Endodermal cell (in vitro differentiated cells): ENCODE measurements around the gene PRSS57. TPM values are rescaled to one million over a fixed set of nuclear protein-coding genes. Genes with fewer than 3 reads are reported as not detected.
"Not testable (repeated sequence)": the region's sequence is repeated elsewhere in the genome, so short reads cannot be mapped to it uniquely, and the experiment has no call there.

Experiments used
- DNase-seq: peaks from one replicate; pipeline ENCODE4 v3.0.0-alpha.2; 2017
- H3K27ac ChIP-seq: 2 replicates; pipeline ENCODE4 v1.5.1; 2013; ENCODE audit warnings: mild to moderate bottlenecking, low read depth, low read length, moderate library complexity
- H3K27me3 ChIP-seq: 2 replicates; pipeline ENCODE4 v1.6.1; 2013; ENCODE audit warnings: mild to moderate bottlenecking, low read length, moderate library complexity; ENCODE audit not compliant: insufficient read depth, control insufficient read depth, poor library complexity, severe bottlenecking
- H3K36me3 ChIP-seq: 2 replicates; pipeline ENCODE4 v1.7.0; 2013; ENCODE audit warnings: mild to moderate bottlenecking, low read length, moderate library complexity; ENCODE audit not compliant: control insufficient read depth, insufficient read depth
- H3K4me1 ChIP-seq: one replicate; pipeline ENCODE4 v1.7.0; 2013; ENCODE audit warnings: low read length; ENCODE audit not compliant: control insufficient read depth, insufficient read depth
- H3K4me3 ChIP-seq: 2 replicates; pipeline ENCODE4 v1.5.1; 2013; ENCODE audit warnings: mild to moderate bottlenecking, low read length, moderate library complexity
- H3K9ac ChIP-seq: 2 replicates; pipeline ENCODE4 v1.6.1; 2013; ENCODE audit warnings: mild to moderate bottlenecking, low read length, moderate library complexity; ENCODE audit not compliant: poor library complexity, severe bottlenecking; ENCODE audit errors: extremely low read depth
- H3K9me3 ChIP-seq: 2 replicates; pipeline ENCODE4 v1.6.1; 2013; ENCODE audit warnings: mild to moderate bottlenecking, low read length, moderate library complexity; ENCODE audit not compliant: control insufficient read depth
- H3K27ac Mint-ChIP-seq: 2 replicates; pipeline ENCODE4 v1.8.0; 2020; ENCODE audit warnings: mixed read lengths
- H3K27me3 Mint-ChIP-seq: 2 replicates; pipeline ENCODE4 v1.8.0; 2021; ENCODE audit warnings: mild to moderate bottlenecking, mixed read lengths; ENCODE audit not compliant: insufficient read depth
- H3K36me3 Mint-ChIP-seq: 2 replicates; pipeline ENCODE4 v1.8.0; 2020; ENCODE audit warnings: low read depth, mixed read lengths
- H3K4me1 Mint-ChIP-seq: 2 replicates; pipeline ENCODE4 v1.8.0; 2020; ENCODE audit warnings: mixed read lengths
- H3K4me3 Mint-ChIP-seq: 2 replicates; pipeline ENCODE4 v1.8.0; 2020; ENCODE audit warnings: mild to moderate bottlenecking, moderate library complexity, mixed read lengths
- H3K9me3 Mint-ChIP-seq: 2 replicates; pipeline ENCODE4 v1.8.0; 2020; ENCODE audit warnings: mild to moderate bottlenecking, mixed read lengths
- WGBS, 2 experiments: methylation state at CpG; one replicate each; pipeline versions ENCODE4 v1.1.5 to v1.1.7; 2013; ENCODE audit warnings: missing lambda C conversion rate in 2 of 2, mixed read lengths in 1 of 2; ENCODE audit not compliant: insufficient coverage in 1 of 2, insufficient read length in 1 of 2; 5-methylcytosine and 5-hydroxymethylcytosine counted together
- total RNA-seq, 2 donors: library from RNA; stranded (reverse); fragmentation: NEBNext Ultra II Directional in 1 of 2; extraction: Animal tissue kit (Norgen Biotek cat#: 25700) in 1 of 2; gene quantifications; 2 replicates in 1 of 2; 3 replicates in 1 of 2; pipeline ENCODE4 v1.2.1, GENCODE V29; 2021
- TF ChIP-seq, protein P1 (sequence below): fragments of 200-600 bp; sonication (generic); conservative IDR thresholded peaks from 2 replicates; pipeline ENCODE4 v1.5.0; 2021; ENCODE audit warnings: antibody characterized with exemption, mild to moderate bottlenecking

Gene PRSS57
- total RNA-seq, 2 donors from 2014 or later = not detected

DNA sequence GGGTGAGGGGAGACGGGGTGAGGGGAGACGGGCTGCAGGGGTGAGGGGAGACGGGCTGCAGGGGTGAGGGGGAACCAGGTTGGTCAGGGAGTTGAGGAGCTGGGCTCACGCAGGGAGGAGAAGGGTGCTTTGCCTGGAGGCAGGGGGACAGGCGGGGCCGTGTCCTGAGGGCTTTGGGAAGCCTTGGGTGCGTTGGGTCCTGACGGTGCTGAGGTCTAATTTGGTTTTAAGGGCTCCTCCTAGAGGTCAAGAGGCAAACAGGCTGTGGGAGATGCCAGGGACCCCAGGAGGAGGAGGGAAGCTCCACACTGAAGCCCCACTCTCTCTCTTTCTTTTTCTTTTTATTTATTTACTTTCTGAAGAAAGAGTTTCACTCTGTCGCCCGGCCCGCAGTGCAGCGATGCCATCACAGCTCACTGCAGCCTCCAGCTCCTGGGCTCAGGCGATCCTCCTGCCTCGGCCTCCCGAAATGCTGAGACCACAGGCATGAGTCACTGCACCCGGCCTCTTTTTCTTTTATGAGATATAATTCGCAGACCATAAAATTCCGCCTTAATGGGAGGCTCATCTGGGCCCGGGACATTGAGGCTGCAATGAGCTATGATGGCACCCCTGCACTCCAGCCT, 46.4 kb upstream of the PRSS57 start:
- H3K4me1 ChIP-seq = no peaks in the 10 kb centered on the region
- TF ChIP-seq, protein P1, sequence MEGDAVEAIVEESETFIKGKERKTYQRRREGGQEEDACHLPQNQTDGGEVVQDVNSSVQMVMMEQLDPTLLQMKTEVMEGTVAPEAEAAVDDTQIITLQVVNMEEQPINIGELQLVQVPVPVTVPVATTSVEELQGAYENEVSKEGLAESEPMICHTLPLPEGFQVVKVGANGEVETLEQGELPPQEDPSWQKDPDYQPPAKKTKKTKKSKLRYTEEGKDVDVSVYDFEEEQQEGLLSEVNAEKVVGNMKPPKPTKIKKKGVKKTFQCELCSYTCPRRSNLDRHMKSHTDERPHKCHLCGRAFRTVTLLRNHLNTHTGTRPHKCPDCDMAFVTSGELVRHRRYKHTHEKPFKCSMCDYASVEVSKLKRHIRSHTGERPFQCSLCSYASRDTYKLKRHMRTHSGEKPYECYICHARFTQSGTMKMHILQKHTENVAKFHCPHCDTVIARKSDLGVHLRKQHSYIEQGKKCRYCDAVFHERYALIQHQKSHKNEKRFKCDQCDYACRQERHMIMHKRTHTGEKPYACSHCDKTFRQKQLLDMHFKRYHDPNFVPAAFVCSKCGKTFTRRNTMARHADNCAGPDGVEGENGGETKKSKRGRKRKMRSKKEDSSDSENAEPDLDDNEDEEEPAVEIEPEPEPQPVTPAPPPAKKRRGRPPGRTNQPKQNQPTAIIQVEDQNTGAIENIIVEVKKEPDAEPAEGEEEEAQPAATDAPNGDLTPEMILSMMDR = peak; percentile 71
- no peak overlapping the region for H3K4me3 Mint-ChIP-seq
- H3K4me3 ChIP-seq = no peak overlapping the region
- no peaks in the 10 kb centered on the region for H3K4me1 Mint-ChIP-seq
- no peak overlapping the region for H3K27ac ChIP-seq
- no peaks in the 10 kb centered on the region for H3K27me3 ChIP-seq
- no peaks in the 10 kb centered on the region for H3K36me3 ChIP-seq
- peak; percentile 83 for DNase-seq
- H3K36me3 Mint-ChIP-seq = peaks cover 3% of the 10 kb centered on the region
- WGBS, 2 experiments = 81% methylated on average over 8 to 16 of the region's 19 CpGs
- H3K27me3 Mint-ChIP-seq = no peaks in the 10 kb centered on the region
- H3K27ac Mint-ChIP-seq = no peak overlapping the region
- no peak overlapping the region for H3K9ac ChIP-seq
- no peaks in the 10 kb centered on the region for H3K9me3 ChIP-seq
- H3K9me3 Mint-ChIP-seq = peaks cover 26% of the 10 kb centered on the region

DNA sequence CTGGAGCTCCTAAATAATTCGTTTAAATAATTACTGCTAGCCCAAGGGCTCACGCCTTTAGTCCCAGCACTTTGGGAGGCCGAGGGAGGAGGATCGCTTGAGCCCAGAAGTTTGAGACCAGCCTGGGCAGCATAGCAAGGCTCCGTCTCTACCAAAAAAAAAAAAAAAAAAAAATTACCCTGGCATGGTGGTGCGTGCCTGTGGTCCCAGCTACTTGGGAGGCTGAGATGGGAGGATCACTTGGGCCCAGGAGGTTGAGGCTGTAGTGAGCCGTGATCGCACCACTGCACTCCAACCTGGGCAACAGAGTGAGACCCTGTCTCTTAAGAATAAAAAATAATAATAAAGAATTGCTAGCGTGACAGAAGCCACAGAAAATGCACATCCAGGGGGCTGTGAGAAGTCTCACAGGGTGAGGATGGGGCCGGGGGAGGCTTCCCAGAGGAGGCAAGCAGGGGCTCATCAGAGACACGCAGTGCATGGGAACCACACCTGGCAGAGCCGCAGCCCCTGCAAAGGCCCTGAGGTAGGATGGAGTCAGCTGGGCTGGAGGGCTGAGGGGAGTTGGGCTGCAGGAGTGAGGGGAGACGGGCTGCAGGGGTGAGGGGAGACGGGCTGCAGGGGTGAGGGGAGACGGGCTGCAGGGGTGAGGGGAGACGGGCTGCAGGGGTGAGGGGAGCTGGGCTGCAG, 45.7 kb upstream of the PRSS57 start:
- not testable (repeated sequence) for H3K36me3 ChIP-seq
- 87 to 95% methylated on average over 5 to 13 of the region's 16 CpGs for WGBS, 2 experiments

DNA sequence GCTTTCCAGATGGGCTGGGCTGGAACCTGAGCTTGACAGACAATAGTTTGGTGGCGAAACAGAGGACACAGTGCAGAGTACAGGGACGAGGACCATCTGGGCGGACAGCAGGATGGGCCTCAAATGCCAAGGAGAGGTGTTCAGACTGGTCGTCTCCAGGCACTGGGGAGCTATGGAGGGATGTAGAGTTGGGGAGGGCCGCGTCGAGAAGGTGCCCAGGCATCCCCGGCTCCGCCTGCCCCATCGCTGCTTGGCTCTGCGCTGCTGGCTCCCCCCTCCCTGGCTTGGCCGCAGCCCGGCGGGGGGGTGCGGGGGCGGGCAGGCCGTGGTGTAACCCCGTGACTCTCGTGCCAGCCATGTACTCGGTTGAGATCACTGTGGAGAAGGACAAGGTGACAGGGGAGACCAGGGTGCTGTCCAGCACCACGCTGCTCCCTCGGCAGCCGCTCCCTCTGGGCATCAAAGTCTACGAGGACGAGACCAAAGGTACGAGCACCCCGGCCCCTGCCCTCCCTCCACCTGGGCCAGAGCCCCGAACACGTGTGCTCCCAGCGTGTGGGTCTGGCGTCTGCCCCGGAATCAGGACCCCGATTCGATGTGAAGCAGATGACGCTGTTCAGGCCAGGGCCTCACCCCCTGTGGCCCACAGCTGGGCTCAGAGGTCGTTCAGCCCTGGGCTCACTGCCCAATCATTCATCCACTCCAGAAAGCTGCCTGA, 44.9 kb upstream of the PRSS57 start:
- DNase-seq = no peak
- Histone ChIP-seq H3K27me3 (no peaks in the 10 kb centered on the region), H3K27ac (no peak overlapping the region), H3K36me3 (no peaks in the 10 kb centered on the region), H3K4me3 (no peak overlapping the region), H3K9ac (no peak overlapping the region), H3K4me1 (no peaks in the 10 kb centered on the region), H3K9me3 (no peaks in the 10 kb centered on the region)
- peaks cover 17% of the 10 kb centered on the region for H3K9me3 Mint-ChIP-seq
- H3K27me3 Mint-ChIP-seq = no peaks in the 10 kb centered on the region
- 91 to 96% methylated on average over 14 to 36 of the region's 36 CpGs for WGBS, 2 experiments
- no peak overlapping the region for H3K27ac Mint-ChIP-seq
- TF ChIP-seq, protein P1 = no peak
- no peaks in the 10 kb centered on the region for H3K36me3 Mint-ChIP-seq
- no peaks in the 10 kb centered on the region for H3K4me1 Mint-ChIP-seq
- H3K4me3 Mint-ChIP-seq = no peak overlapping the region

More for the DNA sequence above, 45.7 kb upstream of the PRSS57 start:
- not testable (repeated sequence) for DNase-seq, H3K4me1 ChIP-seq, H3K27me3 Mint-ChIP-seq, H3K36me3 Mint-ChIP-seq, H3K9ac ChIP-seq, H3K27me3 ChIP-seq, H3K27ac ChIP-seq, H3K9me3 ChIP-seq, H3K27ac Mint-ChIP-seq, H3K4me1 Mint-ChIP-seq, H3K4me3 Mint-ChIP-seq, H3K4me3 ChIP-seq
- peaks cover 22% of the 10 kb centered on the region for H3K9me3 Mint-ChIP-seq
